ENCODE results near the gene TAS2R10.

DNA sequence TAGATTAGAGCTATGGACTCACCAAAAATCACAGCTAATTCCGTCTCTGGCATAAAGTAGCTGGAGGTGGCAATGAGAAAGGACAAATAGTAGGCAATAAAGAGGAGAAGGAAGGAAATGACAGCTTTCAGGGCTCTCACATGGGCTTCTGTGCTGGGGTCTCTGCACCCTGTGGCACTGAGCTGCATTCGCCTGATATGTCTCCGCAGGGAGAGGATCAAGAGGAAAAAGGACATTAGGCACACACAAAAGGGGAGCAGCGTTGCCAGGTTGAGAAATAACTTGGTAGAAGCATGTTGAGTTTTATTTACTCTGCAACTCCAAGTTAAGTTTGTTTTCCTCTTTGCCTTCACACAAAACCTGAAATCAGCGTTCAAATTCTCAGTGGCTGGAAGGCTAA lies 24.4 kb downstream of the TAS2R10 start:
- TF ChIP-seq, protein P1, sequence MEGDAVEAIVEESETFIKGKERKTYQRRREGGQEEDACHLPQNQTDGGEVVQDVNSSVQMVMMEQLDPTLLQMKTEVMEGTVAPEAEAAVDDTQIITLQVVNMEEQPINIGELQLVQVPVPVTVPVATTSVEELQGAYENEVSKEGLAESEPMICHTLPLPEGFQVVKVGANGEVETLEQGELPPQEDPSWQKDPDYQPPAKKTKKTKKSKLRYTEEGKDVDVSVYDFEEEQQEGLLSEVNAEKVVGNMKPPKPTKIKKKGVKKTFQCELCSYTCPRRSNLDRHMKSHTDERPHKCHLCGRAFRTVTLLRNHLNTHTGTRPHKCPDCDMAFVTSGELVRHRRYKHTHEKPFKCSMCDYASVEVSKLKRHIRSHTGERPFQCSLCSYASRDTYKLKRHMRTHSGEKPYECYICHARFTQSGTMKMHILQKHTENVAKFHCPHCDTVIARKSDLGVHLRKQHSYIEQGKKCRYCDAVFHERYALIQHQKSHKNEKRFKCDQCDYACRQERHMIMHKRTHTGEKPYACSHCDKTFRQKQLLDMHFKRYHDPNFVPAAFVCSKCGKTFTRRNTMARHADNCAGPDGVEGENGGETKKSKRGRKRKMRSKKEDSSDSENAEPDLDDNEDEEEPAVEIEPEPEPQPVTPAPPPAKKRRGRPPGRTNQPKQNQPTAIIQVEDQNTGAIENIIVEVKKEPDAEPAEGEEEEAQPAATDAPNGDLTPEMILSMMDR (IDR thresholded peaks at IDR 0.05): no peak
- TF ChIP-seq POLR2AphosphoS5 (IDR thresholded peaks at IDR 0.05): no peak

All from upper lobe of left lung (tissue), 4 donors.